Heart left ventricle (tissue), 16 donors: ENCODE measurements around the gene NFIB. TPM values are rescaled to one million over a fixed set of nuclear protein-coding genes. Genes with fewer than 3 reads are reported as not detected.

Source experiments
- ATAC-seq, 4 donors: fragments of 200-7000 bp; cut with Tn5 transposase; one replicate each; pipeline ENCODE4 v1.9.1; 2020 to 2022; ENCODE audit warnings: moderate library complexity in 4 of 4, mild to moderate bottlenecking in 3 of 4, moderate number of reproducible peaks in 1 of 4
- DNase-seq, 5 donors: peaks; one replicate each; pipeline ENCODE4 v3.0.0-alpha.2; 2020
- H3K27ac ChIP-seq, 12 donors: fragments of 200-600 bp; sonication (generic) in 4 of 12; one replicate each; pipeline versions ENCODE4 v1.5.0 to v1.8.0; 2016 to 2022; ENCODE audit warnings: mild to moderate bottlenecking in 2 of 12
- H3K27me3 ChIP-seq, 9 donors: fragments of 200-600 bp; sonication (generic) in 2 of 9; one replicate each; pipeline versions ENCODE4 v1.5.1 to v1.8.0; 2016 to 2022; ENCODE audit warnings: mild to moderate bottlenecking in 3 of 9
- H3K36me3 ChIP-seq, 9 donors: fragments of 200-600 bp; sonication (generic) in 2 of 9; one replicate each; pipeline versions ENCODE4 v1.5.0 to v1.8.0; 2018 to 2022; ENCODE audit warnings: mild to moderate bottlenecking in 2 of 9
- H3K4me1 ChIP-seq, 12 donors: fragments of 200-600 bp; sonication (generic) in 4 of 12; one replicate each; pipeline versions ENCODE4 v1.5.0 to v1.8.0; 2016 to 2022; ENCODE audit warnings: mild to moderate bottlenecking in 3 of 12
- H3K4me3 ChIP-seq, 12 donors: fragments of 200-600 bp; sonication (generic) in 4 of 12; one replicate each; pipeline versions ENCODE4 v1.5.0 to v1.8.0; 2017 to 2022; ENCODE audit warnings: mild to moderate bottlenecking in 9 of 12, moderate library complexity in 4 of 12
- H3K9me3 ChIP-seq, 12 donors: fragments of 200-600 bp; sonication (generic) in 4 of 12; one replicate each; pipeline versions ENCODE4 v1.5.0 to v1.8.0; 2016 to 2022; ENCODE audit warnings: mild to moderate bottlenecking in 1 of 12
- POLR2A ChIP-seq, 2 donors: fragments of 450-650 bp; IDR thresholded peaks; one replicate each; pipeline ENCODE4 v1.6.1; 2017; ENCODE audit warnings: antibody characterized with exemption in 2 of 2, mild to moderate bottlenecking in 2 of 2, moderate library complexity in 2 of 2
- WGBS, 4 donors: extraction: QIAGEN DNeasy Blood & Tissue Kit in 2 of 4; methylation state at CpG; one replicate each; pipeline versions ENCODE4 v1.1.5 to v1.1.7; 2013 to 2018; 5-methylcytosine and 5-hydroxymethylcytosine counted together
- intact Hi-C, 10 donors: fragments of 100-400 bp; cut with DNase I; formaldehyde crosslinking; loops; one replicate each; pipeline versions ENCODE4 v1.11.1 to v1.14.2; 2022
- polyA plus RNA-seq, 2 donors: library from polyadenylated mRNA; stranded (reverse); fragments of 200-250 nt; gene quantifications; one replicate each; pipeline ENCODE4 v1.2.3, GENCODE V29; 2013
- total RNA-seq, 9 donors: library from RNA; depleted of rRNA in 2 of 9; stranded (reverse); fragments of >200 nt in 2 of 9; fragmentation: NEBNext Ultra II Directional in 3 of 9; extraction: Animal tissue kit (Norgen Biotek cat#: 25700) in 3 of 9; gene quantifications; one replicate each; pipeline versions ENCODE4 v1.1.0 to v1.2.4, GENCODE V29; 2016 to 2023
- TF ChIP-seq, protein P1 (sequence below), 12 donors: fragments of 200-600 bp; sonication (generic) in 4 of 12; IDR thresholded peaks; one replicate each; pipeline versions ENCODE4 v1.5.0 to v1.8.0; 2018 to 2022; ENCODE audit warnings: antibody characterized with exemption in 12 of 12, mild to moderate bottlenecking in 5 of 12
- donor health status: ischemic (EF 13 %, LVEDD 7.1; RV severe dilation, severe dysfunction).
- donor health status: healthy with polysubstance abuse.
- donor health status: DM: no; HTN: yes; CAD: no.
- donor health status: DM: no; HTN: no; CAD: no.
- donor health status: ischemic (EF 25% LVEDD 6.9; RV normal size, moderate dysfunction).
- donor health status: ischemic (EF 25% LVEDD 5.7; RV mildly dilated, moderate dysfunction).
- donor health status: healthy.
- donor health status: DM: yes; HTN: yes; CAD: no.
- donor health status: ischemic (EF 35%, LVEDD 5.7; RV mildly dilated, moderate dysfunction).
- donor health status: nonischemic (EF 11% LVEDD 7.7; RV severe dilation, severe dysfunction).
- donor health status: DM: yes; HTN: yes; CAD: no.
- donor health status: PGD.
- donor health status: ischemic (EF 29% LVEDD 5.4; RV normal size, mild dysfunction).
- donor health status: nonischemic (EF 23%, LVEDD 6.1; RV moderate dilation, normal function).

Gene NFIB
- total and polyA plus RNA-seq, 11 donors = 24.5 to 148 (median 98.2) TPM

- Histone ChIP-seq H3K27ac (peak overlapping the region in 1 of 12 donors; percentile 24), H3K9me3 (no peaks in the 10 kb centered on the region), H3K36me3 (no peaks in the 10 kb centered on the region), H3K27me3 (no peaks in the 10 kb centered on the region), H3K4me1 (peaks cover 0 to 75% (median 37%) of the 10 kb centered on the region in 12 donors), H3K4me3 (no peak overlapping the region)
- DNase-seq = no peak
- no peak for ATAC-seq
- TF ChIP-seq POLR2A (IDR thresholded peaks at IDR 0.05) = no peak
- TF ChIP-seq, protein P1, sequence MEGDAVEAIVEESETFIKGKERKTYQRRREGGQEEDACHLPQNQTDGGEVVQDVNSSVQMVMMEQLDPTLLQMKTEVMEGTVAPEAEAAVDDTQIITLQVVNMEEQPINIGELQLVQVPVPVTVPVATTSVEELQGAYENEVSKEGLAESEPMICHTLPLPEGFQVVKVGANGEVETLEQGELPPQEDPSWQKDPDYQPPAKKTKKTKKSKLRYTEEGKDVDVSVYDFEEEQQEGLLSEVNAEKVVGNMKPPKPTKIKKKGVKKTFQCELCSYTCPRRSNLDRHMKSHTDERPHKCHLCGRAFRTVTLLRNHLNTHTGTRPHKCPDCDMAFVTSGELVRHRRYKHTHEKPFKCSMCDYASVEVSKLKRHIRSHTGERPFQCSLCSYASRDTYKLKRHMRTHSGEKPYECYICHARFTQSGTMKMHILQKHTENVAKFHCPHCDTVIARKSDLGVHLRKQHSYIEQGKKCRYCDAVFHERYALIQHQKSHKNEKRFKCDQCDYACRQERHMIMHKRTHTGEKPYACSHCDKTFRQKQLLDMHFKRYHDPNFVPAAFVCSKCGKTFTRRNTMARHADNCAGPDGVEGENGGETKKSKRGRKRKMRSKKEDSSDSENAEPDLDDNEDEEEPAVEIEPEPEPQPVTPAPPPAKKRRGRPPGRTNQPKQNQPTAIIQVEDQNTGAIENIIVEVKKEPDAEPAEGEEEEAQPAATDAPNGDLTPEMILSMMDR (IDR thresholded peaks at IDR 0.05) = no peak
- intact Hi-C loops = loop anchor here in 1 of 10 donors (10.0 kb wide), 1 partner anchor 51 kb away; no protein-coding TSS in a partner anchor
- WGBS, 4 donors = 68 to 78% (median 73%) methylated on average over 4 of the region's 4 CpGs
Observed at GRCh38 chr9:14165376-14166035, 148.4 kb downstream of the NFIB start.

- H3K4me1 ChIP-seq = peaks cover 0 to 77% (median 42%) of the 10 kb centered on the region in 12 donors
- 77 to 85% (median 80%) methylated on average over 1 of the region's 1 CpG for WGBS, 4 donors
Observed at GRCh38 chr9:14164908-14165307, 149.0 kb downstream of the NFIB start.

GRCh38 chr9:14159440-14160216, 154.3 kb downstream of the NFIB start:
- Histone ChIP-seq H3K36me3 (peaks cover 0 to 4% (median 0%) of the 10 kb centered on the region in 9 donors), H3K4me3 (no peak overlapping the region), H3K27ac (peak overlapping the region in 2 of 12 donors; percentile 7 to 30), H3K9me3 (no peaks in the 10 kb centered on the region), H3K27me3 (no peaks in the 10 kb centered on the region), H3K4me1 (peaks cover 4 to 96% (median 51%) of the 10 kb centered on the region in 12 donors)
- intact Hi-C loops = loop anchor here in 7 of 10 donors (5.0 to 10.0 kb wide), 6 partner anchors 45 to 257 kb away; partner anchors contain the start of gene NFIB (in 1 of the 7)
- no peak for TF ChIP-seq POLR2A (IDR thresholded peaks at IDR 0.05)
- TF ChIP-seq, protein P1 (IDR thresholded peaks at IDR 0.05) = no peak
- 58 to 66% (median 64%) methylated on average over 4 of the region's 4 CpGs for WGBS, 4 donors
- ATAC-seq (peak in 2 of 4 donors; percentile 34 to 39), DNase-seq (no peak)

More at GRCh38 chr9:14164908-14165307, 149.0 kb downstream of the NFIB start:
- Histone ChIP-seq H3K27me3 (no peaks in the 10 kb centered on the region), H3K4me3 (no peak overlapping the region), H3K36me3 (no peaks in the 10 kb centered on the region), H3K27ac (peak overlapping the region in 3 of 12 donors; percentile 4 to 24 (median 17)), H3K9me3 (no peaks in the 10 kb centered on the region)
- no peak for DNase-seq
- no peak for TF ChIP-seq POLR2A (IDR thresholded peaks at IDR 0.05)
- TF ChIP-seq, protein P1 (IDR thresholded peaks at IDR 0.05) = no peak
- intact Hi-C loops = loop anchor here in 1 of 10 donors (10.0 kb wide), 1 partner anchor 50 kb away; no protein-coding TSS in a partner anchor
- ATAC-seq = peak in 1 of 4 donors; percentile 24

- peaks cover 4 to 96% (median 47%) of the 10 kb centered on the region in 12 donors for H3K4me1 ChIP-seq
- intact Hi-C loops = loop anchor here in 6 of 10 donors (5.0 to 10.0 kb wide), 5 partner anchors 53 to 257 kb away; partner anchors contain the start of gene NFIB (in 1 of the 6)
- H3K9me3 ChIP-seq = no peaks in the 10 kb centered on the region
- H3K36me3 ChIP-seq = peaks cover 0 to 4% (median 0%) of the 10 kb centered on the region in 9 donors
- ATAC-seq (peak in 2 of 4 donors; percentile 42 to 73), DNase-seq (no peak)
- TF ChIP-seq, protein P1 (IDR thresholded peaks at IDR 0.05) = no peak
- no peak for TF ChIP-seq POLR2A (IDR thresholded peaks at IDR 0.05)
- no peaks in the 10 kb centered on the region for H3K27me3 ChIP-seq
- WGBS, 4 donors = 72 to 85% (median 78%) methylated on average over 1 of the region's 1 CpG
- H3K4me3 ChIP-seq = no peak overlapping the region
- peak overlapping the region in 1 of 12 donors; percentile 30 for H3K27ac ChIP-seq
Observed at GRCh38 chr9:14158916-14159315, 155.0 kb downstream of the NFIB start.
